Measurements from ENCODE around the gene TARBP2.

TARBP2 gene

GRCh38 chr12:53500776-53501614 is at the start of gene TARBP2:
TSS of gene TARBP2 (plus strand) at chr12:53501283. CDS start at chr12:53501409, 126 bp downstream.
- DNase-seq = peak; percentile 97

GRCh38 chr12:53451661-53452158 is 49.4 kb upstream of the TARBP2 start, which contains the start of gene PCBP2:
TSS of gene PCBP2 (plus strand) at chr12:53452102. CDS start at chr12:53454801, 2,699 bp downstream.
- peak; percentile 95 for DNase-seq

GRCh38 chr12:53452159-53453077 is 48.7 kb upstream of the TARBP2 start:
- DNase-seq = no peak

GRCh38 chr12:53453953-53454640 is 47.0 kb upstream of the TARBP2 start:
- no peak for DNase-seq

GRCh38 chr12:53454707-53455106 is 46.4 kb upstream of the TARBP2 start:
- DNase-seq = no peak

GRCh38 chr12:53456654-53457366 is 44.3 kb upstream of the TARBP2 start:
- DNase-seq = no peak

GRCh38 chr12:53459097-53459496 is 42.0 kb upstream of the TARBP2 start:
- no peak for DNase-seq

- DNase-seq = no peak
Observed at GRCh38 chr12:53461059-53461458, 40.0 kb upstream of the TARBP2 start.

- DNase-seq = no peak
Observed at GRCh38 chr12:53461591-53461990, 39.5 kb upstream of the TARBP2 start.

GRCh38 chr12:53462935-53463334 is 38.1 kb upstream of the TARBP2 start:
- DNase-seq = no peak

- DNase-seq = no peak
Observed at GRCh38 chr12:53463802-53464560, 37.1 kb upstream of the TARBP2 start.

- DNase-seq = no peak
Observed at GRCh38 chr12:53464685-53465418, 36.2 kb upstream of the TARBP2 start.

- DNase-seq = no peak
Observed at GRCh38 chr12:53465679-53466078, 35.4 kb upstream of the TARBP2 start.

GRCh38 chr12:53466640-53467039 is 34.4 kb upstream of the TARBP2 start:
- no peak for DNase-seq

- no peak for DNase-seq
Observed at GRCh38 chr12:53467082-53467481, 34.0 kb upstream of the TARBP2 start.

- DNase-seq = no peak
Observed at GRCh38 chr12:53467880-53468279, 33.2 kb upstream of the TARBP2 start.

- DNase-seq = no peak
Observed at GRCh38 chr12:53468282-53468681, 32.8 kb upstream of the TARBP2 start.

GRCh38 chr12:53472056-53472582 is 29.0 kb upstream of the TARBP2 start:
- no peak for DNase-seq

GRCh38 chr12:53474077-53474476 is 27.0 kb upstream of the TARBP2 start:
- no peak for DNase-seq

- DNase-seq = no peak
Observed at GRCh38 chr12:53474819-53475218, 26.3 kb upstream of the TARBP2 start.
